ENCODE results near the gene GP1BB. TPM values are rescaled to one million over a fixed set of nuclear protein-coding genes. Genes with fewer than 3 reads are reported as not detected.

Gene GP1BB
- total and polyA plus RNA-seq, 12 donors: 0.42 to 29.8 (median 4.7) TPM; not detected in 2

- no peaks in the 10 kb centered on the region for H3K9me3 ChIP-seq (replicated peaks in 1 of 3)
- peak in 1 of 7 donors; percentile 7 for DNase-seq
- peaks cover 74% of the 10 kb centered on the region for H3K27me3 ChIP-seq
- WGBS, 4 donors: 46 to 54% (median 47%) methylated on average over 7 to 16 of the region's 16 CpGs
- TF ChIP-seq CTCF (IDR thresholded peaks at IDR 0.05) (no peak), POLR2A (IDR thresholded peaks at IDR 0.05) (no peak)
- H3K27ac ChIP-seq: no peak overlapping the region
- H3K4me1 ChIP-seq (replicated peaks in 1 of 2): peaks cover 5 to 8% of the 10 kb centered on the region in 2 donors
- intact Hi-C loops (cut with DNase I): no loop called here
- peak overlapping the region in 1 of 4 donors; percentile 11 for H3K4me3 ChIP-seq
- H3K36me3 ChIP-seq (replicated peaks in 1 of 2): no peaks in the 10 kb centered on the region
Measured at GRCh38 chr22:19757140-19757984, 34.0 kb downstream of the GP1BB start.

- 51 to 74% (median 66%) methylated on average over 6 to 43 of the region's 43 CpGs for WGBS, 4 donors
- Histone ChIP-seq H3K4me1 (replicated peaks in 1 of 2) (peaks cover 5 to 8% of the 10 kb centered on the region in 2 donors), H3K27me3 (peaks cover 79% of the 10 kb centered on the region), H3K36me3 (replicated peaks in 1 of 2) (no peaks in the 10 kb centered on the region), H3K4me3 (no peak overlapping the region), H3K9me3 (replicated peaks in 1 of 3) (no peaks in the 10 kb centered on the region), H3K27ac (no peak overlapping the region)
- no peak for DNase-seq
- intact Hi-C loops (cut with DNase I): no loop called here
- TF ChIP-seq POLR2A (IDR thresholded peaks at IDR 0.05): no peak
- TF ChIP-seq CTCF (IDR thresholded peaks at IDR 0.05): no peak
Measured at GRCh38 chr22:19757985-19758895, 34.9 kb downstream of the GP1BB start.

- WGBS, 4 donors: 26 to 40% (median 27%) methylated on average over 1 to 21 of the region's 21 CpGs
- no peak for DNase-seq
- intact Hi-C loops (cut with DNase I): no loop called here
- H3K36me3 ChIP-seq (replicated peaks in 1 of 2): no peaks in the 10 kb centered on the region
- H3K27ac ChIP-seq: no peak overlapping the region
- peaks cover 79% of the 10 kb centered on the region for H3K27me3 ChIP-seq
- peaks cover 5 to 8% of the 10 kb centered on the region in 2 donors for H3K4me1 ChIP-seq (replicated peaks in 1 of 2)
- TF ChIP-seq POLR2A (IDR thresholded peaks at IDR 0.05): no peak
- no peak for TF ChIP-seq CTCF (IDR thresholded peaks at IDR 0.05)
- no peak overlapping the region for H3K4me3 ChIP-seq
- H3K9me3 ChIP-seq (replicated peaks in 1 of 3): no peaks in the 10 kb centered on the region
Measured at GRCh38 chr22:19758896-19759426, 35.6 kb downstream of the GP1BB start.
